ENCODE measurements around the gene ST6GALNAC6. TPM values are rescaled to one million over a fixed set of nuclear protein-coding genes. Genes with fewer than 3 reads are reported as not detected.

Gene ST6GALNAC6
- total RNA-seq, 1 experiment from 2014 or later: 16.5 TPM

GRCh38 chr9:127937388-127938297 is 38.2 kb upstream of the ST6GALNAC6 start, which contains the start of gene DPM2:
DPM2 (minus strand) TSS chr9:127937854; CDS start chr9:127937820, 34 bp downstream.
- intact Hi-C loops (cut with micrococcal nuclease): no loop called here
- peak; percentile 72 for DNase-seq (ENCODE audit: unreplicated experiment)
- Mint-ChIP-seq H3K27me3 (ENCODE audit: insufficient read depth, unreplicated experiment) (no peaks in the 10 kb centered on the region), H3K4me1 (ENCODE audit: insufficient read depth, unreplicated experiment) (peaks cover 28% of the 10 kb centered on the region), H3K4me3 (ENCODE audit: unreplicated experiment) (peak within 1 kb of the TSS; percentile 82), H3K36me3 (ENCODE audit: insufficient read depth, unreplicated experiment) (peaks cover 14% of the 10 kb centered on the region), H3K9me3 (ENCODE audit: unreplicated experiment) (no peaks in the 10 kb centered on the region), H3K27ac (ENCODE audit: low read depth, unreplicated experiment) (peak within 1 kb of the TSS; percentile 79)
- CTCF ChIA-PET: interaction anchor here (0.5 to 10.2 kb wide), 5 partner anchors 17 to 180 kb away, joined by 3 to 172 read pairs (median 5); no protein-coding TSS in a partner anchor
- POLR2A ChIA-PET: interaction anchor here (0.6 to 1.9 kb wide), 9 partner anchors 41 to 330 kb away, joined by 3 to 9 read pairs (median 3); partner anchors contain the start of genes NAIF1 and TOR2A
- TSS peak; percentile 66 for BruUV-seq (replicated peaks)
- TF ChIP-seq CTCF (IDR thresholded peaks at IDR 0.05; ENCODE audit: unreplicated experiment): no peak

GRCh38 chr9:127937056-127937387 is 37.6 kb upstream of the ST6GALNAC6 start:
- Mint-ChIP-seq H3K27ac (ENCODE audit: low read depth, unreplicated experiment) (peak overlapping the region; percentile 79), H3K4me3 (ENCODE audit: unreplicated experiment) (peak overlapping the region; percentile 82)

GRCh38 chr9:127936347-127936852 is 37.0 kb upstream of the ST6GALNAC6 start:
- CTCF ChIA-PET: interaction anchor here (0.7 to 10.2 kb wide), 4 partner anchors 16 to 181 kb away, joined by 3 to 172 read pairs (median 5); no protein-coding TSS in a partner anchor

More at GRCh38 chr9:127937056-127937387, 37.6 kb upstream of the ST6GALNAC6 start:
- DNase-seq (ENCODE audit: unreplicated experiment): no peak
- CTCF ChIA-PET: interaction anchor here (0.7 to 10.2 kb wide), 4 partner anchors 16 to 181 kb away, joined by 3 to 172 read pairs (median 5); no protein-coding TSS in a partner anchor
- POLR2A ChIA-PET: interaction anchor here (0.6 to 1.9 kb wide), 9 partner anchors 42 to 330 kb away, joined by 3 to 9 read pairs (median 3); partner anchors contain the start of genes NAIF1 and TOR2A
- no peaks in the 10 kb centered on the region for H3K9me3 Mint-ChIP-seq (ENCODE audit: unreplicated experiment)
- intact Hi-C loops (cut with micrococcal nuclease): no loop called here
- TF ChIP-seq CTCF (IDR thresholded peaks at IDR 0.05; ENCODE audit: unreplicated experiment): no peak
- H3K36me3 Mint-ChIP-seq (ENCODE audit: insufficient read depth, unreplicated experiment): peaks cover 14% of the 10 kb centered on the region
- no peaks in the 10 kb centered on the region for H3K27me3 Mint-ChIP-seq (ENCODE audit: insufficient read depth, unreplicated experiment)
- BruUV-seq (replicated peaks): no TSS peak
- H3K4me1 Mint-ChIP-seq (ENCODE audit: insufficient read depth, unreplicated experiment): peaks cover 22% of the 10 kb centered on the region

More at GRCh38 chr9:127936347-127936852, 37.0 kb upstream of the ST6GALNAC6 start:
- H3K27ac Mint-ChIP-seq (ENCODE audit: low read depth, unreplicated experiment): peak overlapping the region; percentile 79
- intact Hi-C loops (cut with micrococcal nuclease): no loop called here
- no peaks in the 10 kb centered on the region for H3K27me3 Mint-ChIP-seq (ENCODE audit: insufficient read depth, unreplicated experiment)
- H3K36me3 Mint-ChIP-seq (ENCODE audit: insufficient read depth, unreplicated experiment): peaks cover 14% of the 10 kb centered on the region
- POLR2A ChIA-PET: interaction anchor here (0.6 to 1.9 kb wide), 5 partner anchors 16 to 158 kb away, joined by 3 to 9 read pairs (median 4); partner anchors contain the start of genes EEIG1 and NAIF1
- peaks cover 26% of the 10 kb centered on the region for H3K4me1 Mint-ChIP-seq (ENCODE audit: insufficient read depth, unreplicated experiment)
- BruUV-seq (replicated peaks): no TSS peak
- H3K4me3 Mint-ChIP-seq (ENCODE audit: unreplicated experiment): peak overlapping the region; percentile 82
- no peak for TF ChIP-seq CTCF (IDR thresholded peaks at IDR 0.05; ENCODE audit: unreplicated experiment)
- no peaks in the 10 kb centered on the region for H3K9me3 Mint-ChIP-seq (ENCODE audit: unreplicated experiment)
- DNase-seq (ENCODE audit: unreplicated experiment): no peak

All from MCF 10A (cell line).